OCI-LY7 (cell line): ENCODE results near the gene PIK3R1. TPM values are rescaled to one million over a fixed set of nuclear protein-coding genes. Genes with fewer than 3 reads are reported as not detected.

Experiments
- BruUV-seq: library from RNA; stranded (reverse); fragments of 400-500 nt; replicated peaks from 2 replicates; lab custom pipeline; 2021; lab: Mats Ljungman, UMichigan
- CTCF ChIA-PET: fragments of 300-600 bp; sonication (Branson Sonifier 250); formaldehyde crosslinking; loops from one replicate; lab custom pipeline; 2022; ENCODE audit warnings: antibody characterized with exemption; ENCODE audit not compliant: unreplicated experiment; lab: Charles Lee
- POLR2A ChIA-PET: fragments of 300-600 bp; sonication (Branson Sonifier 250); formaldehyde crosslinking; loops from one replicate; lab custom pipeline; 2022; ENCODE audit warnings: antibody characterized with exemption; lab: Charles Lee
- DNase-seq: peaks from one replicate; pipeline ENCODE4 v3.0.0-alpha.2; 2015; ENCODE audit warnings: low spot score
- H2AFZ ChIP-seq: fragments of 200-600 bp; sonication (generic), shearing (Covaris generic); 2 replicates; pipeline ENCODE4 v1.6.1; 2014; ENCODE audit warnings: mild to moderate bottlenecking, antibody characterized with exemption, low read length, moderate library complexity
- H3K27ac ChIP-seq: fragments of 200-600 bp; sonication (generic); 2 replicates; pipeline ENCODE4 v1.5.1; 2014; ENCODE audit warnings: mixed run types, low read depth, mild to moderate bottlenecking, moderate library complexity, low read length, inconsistent platforms; ENCODE audit not compliant: poor library complexity, severe bottlenecking
- H3K36me3 ChIP-seq: fragments of 200-600 bp; sonication (generic); 2 replicates; pipeline ENCODE4 v1.6.1; 2014; ENCODE audit warnings: mild to moderate bottlenecking, antibody characterized with exemption, low read length, moderate library complexity, mixed read lengths; ENCODE audit not compliant: insufficient read depth
- H3K4me1 ChIP-seq: fragments of 200-600 bp; sonication (generic); 2 replicates; pipeline ENCODE4 v1.5.1; 2014; ENCODE audit warnings: mild to moderate bottlenecking, low read length; ENCODE audit not compliant: insufficient read depth, poor library complexity, severe bottlenecking
- H3K4me2 ChIP-seq: fragments of 200-600 bp; sonication (generic); 2 replicates; pipeline ENCODE4 v1.6.1; 2014; ENCODE audit warnings: mild to moderate bottlenecking, low read length
- H3K4me3 ChIP-seq: fragments of 200-600 bp; sonication (generic); 2 replicates; pipeline ENCODE4 v1.5.1; 2014; ENCODE audit warnings: mild to moderate bottlenecking, low read depth, low read length; ENCODE audit not compliant: poor library complexity, severe bottlenecking
- H3K79me2 ChIP-seq: fragments of 200-600 bp; sonication (generic); 2 replicates; pipeline ENCODE4 v1.6.1; 2016; ENCODE audit warnings: low read depth, mild to moderate bottlenecking, low read length, moderate library complexity, mixed read lengths; ENCODE audit not compliant: insufficient read depth
- H3K9me2 ChIP-seq: fragments of 200-600 bp; sonication (generic); 2 replicates; pipeline ENCODE4 v1.6.1; 2016; ENCODE audit warnings: mild to moderate bottlenecking, low read length, mixed read lengths; ENCODE audit not compliant: insufficient read depth
- H3K9me3 ChIP-seq: fragments of 200-600 bp; sonication (generic); 2 replicates; pipeline ENCODE4 v1.6.1; 2014; ENCODE audit warnings: mild to moderate bottlenecking, mixed run types, low read length, mixed read lengths
- H4K20me1 ChIP-seq: fragments of 200-600 bp; sonication (generic); 2 replicates; pipeline ENCODE4 v1.6.1; 2014; ENCODE audit warnings: mild to moderate bottlenecking, antibody characterized with exemption, low read length, moderate library complexity, mixed read lengths; ENCODE audit not compliant: insufficient read depth
- CTCF ChIP-seq: fragments of 200-600 bp; sonication (generic); conservative IDR thresholded peaks from 2 replicates; pipeline ENCODE4 v1.5.1; 2014; ENCODE audit warnings: mild to moderate bottlenecking, antibody characterized with exemption, low read length, moderate library complexity, mixed read lengths
- EZH2phosphoT487 ChIP-seq: fragments of 200-600 bp; sonication (generic); IDR thresholded peaks from 2 replicates; pipeline ENCODE4 v1.6.1; 2018; ENCODE audit warnings: low read depth, borderline replicate concordance, mild to moderate bottlenecking, mixed run types, antibody characterized with exemption, low read length, moderate library complexity, mixed read lengths
- intact Hi-C: fragments of 100-400 bp; cut with micrococcal nuclease; formaldehyde crosslinking; loops from one replicate; pipeline ENCODE4 v1.10.0; 2022; ENCODE audit not compliant: unreplicated experiment
- total RNA-seq, 2 experiments: library from RNA; depleted of rRNA in 1 of 2; stranded (reverse); fragments of >200 nt in 1 of 2; shearing (Covaris generic) in 1 of 2; gene quantifications; 2 replicates each; pipeline ENCODE4 v1.2.3, GENCODE V29; 2014 to 2022

Gene PIK3R1
- total RNA-seq, 2 experiments from 2014 or later, result 15.8 to 43.4 TPM

- ChIA-PET CTCF (no interaction called here), POLR2A (interaction anchor here (1.2 kb wide), 1 partner anchor 12 kb away, joined by 3 read pairs; no protein-coding TSS in a partner anchor)
- intact Hi-C loops, result no loop called here
- H3K4me2 ChIP-seq, result no peak overlapping the region
- H3K9me2 ChIP-seq, result no peaks in the 10 kb centered on the region
- BruUV-seq, result no TSS peak
- H3K27ac ChIP-seq, result no peak overlapping the region
- H3K4me3 ChIP-seq, result no peak overlapping the region
- DNase-seq, result no peak
- H3K79me2 ChIP-seq, result no peaks in the 10 kb centered on the region
- H3K4me1 ChIP-seq, result no peaks in the 10 kb centered on the region
- no peaks in the 10 kb centered on the region for H3K9me3 ChIP-seq
- TF ChIP-seq EZH2phosphoT487 (no peak), CTCF (no peak)
- no peaks in the 10 kb centered on the region for H4K20me1 ChIP-seq
- H3K36me3 ChIP-seq, result no peaks in the 10 kb centered on the region
- H2AFZ ChIP-seq, result no peak overlapping the region
These were observed 134.6 kb downstream of the PIK3R1 start for GRCh38 chr5:68350176-68350575.
